HG02840 (cell line): ENCODE measurements around the gene OR2V1.
"Not testable (repeated sequence)": the region's sequence is repeated elsewhere in the genome, so short reads cannot be mapped to it uniquely, and the experiment has no call there.

Experiments
- ATAC-seq: cut with Tn5 transposase; IDR thresholded peaks from one replicate; pipeline ENCODE4 v1.9.1; 2021; ENCODE audit warnings: mild to moderate bottlenecking, moderate library complexity, moderate number of reproducible peaks; ENCODE audit not compliant: unreplicated experiment, low FRiP score

The OR2V1 gene

GRCh38 chr5:181131514-181131913, 545 bp upstream of the OR2V1 start:
- ATAC-seq, result no peak

GRCh38 chr5:181130081-181130480, 888 bp downstream of the OR2V1 start:
- not testable (repeated sequence) for ATAC-seq

- no peak for ATAC-seq
Observed at GRCh38 chr5:181129601-181130000, 1.4 kb downstream of the OR2V1 start.

GRCh38 chr5:181127907-181128626, 2.9 kb downstream of the OR2V1 start:
- no peak for ATAC-seq

DNA sequence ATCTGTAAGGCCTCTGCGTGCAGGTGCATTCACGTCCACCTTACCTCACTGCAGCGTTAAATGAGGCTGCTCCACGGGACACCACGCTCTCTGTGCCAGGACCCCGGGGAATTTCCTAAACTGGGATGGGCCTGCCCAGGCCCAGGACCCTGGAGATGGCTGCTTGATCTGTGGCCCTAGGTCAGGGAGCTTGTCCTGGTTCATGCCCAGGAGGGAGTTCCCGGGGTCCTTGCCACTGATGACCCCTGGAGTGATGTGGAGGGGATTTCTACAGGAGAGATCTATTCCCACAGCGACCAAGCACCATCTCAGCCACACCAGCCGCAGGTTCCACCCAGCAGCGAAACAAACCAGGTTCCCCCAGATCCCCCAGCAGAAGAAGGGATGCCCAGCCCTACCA, 3.5 kb downstream of the OR2V1 start:
- no peak for ATAC-seq

DNA sequence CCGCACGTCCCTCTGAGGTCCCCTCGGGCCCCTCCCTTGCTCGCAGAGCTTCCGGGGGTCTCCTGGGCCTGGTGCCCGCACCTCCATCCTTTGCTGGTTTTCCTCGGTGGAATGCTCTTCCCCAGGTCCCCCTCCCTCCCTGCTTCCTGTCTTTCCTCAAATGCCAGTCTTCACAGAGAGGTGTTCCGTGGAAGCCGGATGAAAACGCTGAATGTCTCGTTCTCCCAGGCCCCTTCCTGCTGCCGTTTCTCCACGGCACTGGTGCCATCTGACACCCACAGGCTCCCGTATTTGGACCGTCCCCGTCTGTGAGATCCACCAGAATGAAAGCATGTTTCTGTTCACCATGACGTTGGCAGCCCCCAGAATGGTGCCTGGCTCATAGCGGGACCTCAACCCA, 4.1 kb downstream of the OR2V1 start:
- no peak for ATAC-seq

- no peak for ATAC-seq
Observed at GRCh38 chr5:181124526-181124925, 6.4 kb downstream of the OR2V1 start.

GRCh38 chr5:181121675-181122561, 9.1 kb downstream of the OR2V1 start:
- ATAC-seq, result no peak

GRCh38 chr5:181120761-181121160, 10.2 kb downstream of the OR2V1 start:
- ATAC-seq, result no peak

- no peak for ATAC-seq
Observed at GRCh38 chr5:181120306-181120705, 10.7 kb downstream of the OR2V1 start.

- no peak for ATAC-seq
Observed at GRCh38 chr5:181119105-181119504, 11.9 kb downstream of the OR2V1 start.

DNA sequence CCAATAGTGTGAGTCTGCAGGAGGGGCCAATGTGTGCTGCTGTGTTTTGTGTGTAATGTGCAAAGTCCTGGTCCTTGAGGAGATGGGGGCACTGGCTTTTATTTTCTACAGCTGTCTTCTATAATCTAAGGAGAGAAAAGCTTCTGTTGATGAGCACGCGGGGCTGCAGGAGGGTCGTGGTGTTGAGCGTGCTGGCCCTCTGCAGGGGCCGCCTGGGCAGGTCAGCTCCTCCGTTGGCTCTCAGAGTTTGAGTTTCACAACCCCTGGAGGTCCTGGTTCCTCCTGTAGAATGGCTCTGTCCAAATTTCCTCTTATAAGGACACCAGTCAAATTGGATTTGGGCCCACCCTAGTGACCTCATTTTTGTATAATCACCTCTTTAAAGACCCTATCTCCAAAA, 12.6 kb downstream of the OR2V1 start:
- ATAC-seq, result no peak

DNA sequence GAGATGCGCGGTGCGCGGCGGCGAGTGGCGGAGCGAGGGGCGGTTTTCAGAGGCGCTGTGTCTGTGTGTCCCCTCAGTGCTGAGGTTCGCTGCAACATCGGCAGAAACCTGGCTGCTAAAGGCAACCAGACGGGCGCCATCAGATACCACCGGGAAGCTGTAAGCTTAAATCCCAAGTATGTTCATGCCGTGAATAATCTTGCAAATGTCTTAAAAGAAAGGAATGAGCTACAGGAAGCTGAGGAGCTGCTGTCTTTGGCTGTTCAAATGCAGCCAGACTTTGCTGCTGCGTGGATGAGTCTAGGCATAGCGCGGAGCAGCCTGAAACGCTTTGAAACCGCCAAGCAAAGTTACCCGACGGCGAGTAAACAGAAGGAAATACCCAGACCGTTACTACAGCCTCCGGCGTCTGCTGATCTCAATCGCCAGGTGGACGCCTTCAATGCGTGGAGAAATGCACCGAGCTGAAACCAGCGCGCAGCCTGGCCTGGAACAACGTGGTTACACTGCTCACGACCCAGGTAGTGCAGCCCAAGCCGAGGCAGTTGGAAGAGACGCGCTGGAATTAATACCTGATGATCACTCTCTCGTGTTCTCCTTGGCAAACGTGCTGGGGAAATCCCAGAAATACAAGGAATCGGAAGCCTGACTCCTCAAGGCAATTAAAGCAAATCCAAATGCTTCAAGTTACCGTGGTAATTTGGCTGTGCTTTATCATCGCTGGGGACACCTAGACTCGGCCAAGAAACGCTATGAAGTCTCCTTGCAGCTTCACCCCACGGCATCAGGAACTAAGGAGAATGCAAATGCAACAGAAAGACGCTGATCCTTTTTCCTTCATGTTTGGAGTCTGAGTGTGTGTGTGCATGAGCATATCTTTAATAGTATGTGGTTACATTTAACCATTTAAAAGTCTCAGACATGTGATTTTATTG, 15.9 kb downstream of the OR2V1 start:
- no peak for ATAC-seq

DNA sequence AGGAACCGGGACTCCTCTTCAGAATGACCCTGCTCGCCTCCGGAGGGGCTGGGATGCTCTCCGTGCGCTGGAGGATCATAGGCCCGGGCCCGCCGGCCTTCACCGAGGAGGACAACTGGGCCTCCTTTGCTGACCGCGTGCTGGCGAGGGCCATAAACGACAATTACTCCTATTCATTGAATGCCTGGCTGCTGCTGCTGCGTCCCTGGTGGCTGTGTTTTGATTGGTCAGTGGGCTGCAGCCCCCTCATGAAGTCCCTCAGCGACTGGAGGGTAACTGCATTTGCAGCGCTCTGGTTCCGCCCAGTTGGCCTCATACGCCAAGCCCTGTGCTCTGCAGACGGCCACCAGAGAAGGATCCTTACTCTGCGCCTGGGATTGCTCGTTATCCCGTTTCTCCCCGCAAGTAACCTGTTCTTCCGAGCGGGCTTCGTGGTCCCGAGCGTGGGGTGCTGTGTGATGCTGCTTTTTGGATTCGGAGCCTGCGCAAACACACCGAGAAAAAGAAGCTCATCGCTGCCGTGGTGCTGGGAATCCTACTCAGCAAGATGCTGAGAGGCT, 16.6 kb downstream of the OR2V1 start:
- no peak for ATAC-seq

GRCh38 chr5:181113572-181113971, 17.4 kb downstream of the OR2V1 start:
- ATAC-seq, result not testable (repeated sequence)

DNA sequence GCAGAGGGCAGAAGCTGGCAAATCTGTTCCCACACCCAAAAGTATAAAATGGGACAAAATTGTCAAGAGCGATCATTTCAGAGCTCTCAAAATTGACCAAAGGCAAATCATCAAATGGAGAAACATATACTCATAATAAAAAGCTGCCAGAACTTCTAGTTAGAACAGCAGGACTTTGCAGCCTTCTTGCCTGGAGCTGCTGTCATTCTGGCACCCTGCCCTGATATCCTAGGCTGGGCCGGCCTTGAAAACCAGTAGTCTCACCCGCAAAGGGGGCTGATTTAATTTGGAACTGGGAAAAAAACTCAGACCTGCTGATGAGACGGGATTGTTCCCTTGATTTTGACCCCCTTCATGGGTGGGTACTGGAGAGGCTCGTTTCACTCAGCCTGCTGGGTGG, 18.5 kb downstream of the OR2V1 start:
- ATAC-seq, result no peak

DNA sequence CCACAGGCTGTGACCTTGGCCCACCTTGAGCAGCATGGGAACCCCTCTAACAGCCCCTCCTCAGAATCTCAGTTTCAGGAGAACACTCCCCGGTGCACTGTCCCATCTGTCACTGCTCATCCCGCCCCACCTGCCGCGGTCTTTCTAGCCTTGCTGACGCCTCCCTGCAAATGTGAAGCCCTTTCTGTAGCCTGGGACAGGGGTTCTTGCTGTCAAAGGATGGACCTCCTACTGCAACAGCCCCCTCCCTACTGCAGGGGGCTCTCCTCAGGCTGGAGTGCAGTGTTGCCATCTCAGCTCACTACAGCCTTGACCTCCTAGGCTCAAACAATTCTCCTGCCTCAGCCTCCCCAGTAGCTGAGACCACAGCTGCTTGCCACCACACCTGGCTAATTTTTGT, 20.0 kb downstream of the OR2V1 start:
- ATAC-seq, result no peak

GRCh38 chr5:181109489-181110013, 21.4 kb downstream of the OR2V1 start:
- no peak for ATAC-seq

DNA sequence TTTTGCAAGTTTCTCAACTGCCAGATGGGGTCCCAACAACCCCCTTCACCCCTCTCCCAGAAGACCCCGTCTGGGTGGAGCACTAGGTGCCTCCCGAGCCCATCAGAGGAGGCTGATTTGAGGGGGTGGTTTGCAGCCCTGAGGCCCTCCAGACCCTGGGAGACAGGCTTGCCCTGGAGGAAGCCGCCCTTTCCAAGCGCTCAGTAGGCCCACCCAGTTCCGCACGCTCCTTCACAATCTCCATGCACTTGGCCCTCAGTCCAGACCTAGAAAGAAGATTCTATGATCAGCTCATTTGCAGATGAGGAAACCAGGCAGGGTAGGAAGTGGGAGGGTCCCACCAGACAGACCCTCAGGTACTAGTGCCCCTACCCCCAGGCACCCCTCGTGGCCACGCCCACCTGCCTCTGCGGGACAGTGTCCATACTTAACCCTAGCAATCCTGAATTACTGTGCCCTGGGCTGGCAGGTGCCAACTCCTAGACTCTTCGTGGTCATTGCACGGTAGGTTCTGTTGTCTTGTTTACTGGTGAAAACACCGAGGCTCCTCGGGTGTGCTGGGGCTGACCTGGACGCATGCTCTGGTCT, 22.3 kb downstream of the OR2V1 start:
- ATAC-seq, result no peak

- ATAC-seq, result no peak
Observed at GRCh38 chr5:181107699-181108098, 23.3 kb downstream of the OR2V1 start.
